Liver (tissue), 9 donors: ENCODE measurements around the gene DNAJB11. TPM values are rescaled to one million over a fixed set of nuclear protein-coding genes. Genes with fewer than 3 reads are reported as not detected.

Experiments
- DNase-seq: peaks from one replicate; pipeline ENCODE4 v3.0.0-alpha.2; 2017; ENCODE audit warnings: low spot score
- H3K27ac ChIP-seq, 2 donors: one replicate each; pipeline ENCODE4 v1.7.0; 2013; ENCODE audit warnings: inconsistent platforms in 2 of 2, low read length in 2 of 2, control low read depth in 1 of 2, low read depth in 1 of 2, mild to moderate bottlenecking in 1 of 2
- H3K27me3 ChIP-seq, 4 donors: one replicate each; pipeline versions ENCODE4 v1.6.1 to v1.7.0; 2013; ENCODE audit warnings: low read length in 3 of 4, inconsistent platforms in 1 of 4, mild to moderate bottlenecking in 1 of 4, moderate library complexity in 1 of 4; ENCODE audit not compliant: control insufficient read depth in 4 of 4, insufficient read depth in 4 of 4
- H3K36me3 ChIP-seq, 4 donors: one replicate each; pipeline versions ENCODE4 v1.6.1 to v1.7.0; 2013; ENCODE audit warnings: low read length in 3 of 4, mild to moderate bottlenecking in 3 of 4, low read depth in 1 of 4, moderate library complexity in 1 of 4; ENCODE audit not compliant: control insufficient read depth in 4 of 4, insufficient read depth in 3 of 4
- H3K4me1 ChIP-seq, 4 donors: one replicate each; pipeline versions ENCODE4 v1.6.1 to v1.7.0; 2013; ENCODE audit warnings: low read length in 3 of 4, mild to moderate bottlenecking in 3 of 4, moderate library complexity in 1 of 4; ENCODE audit not compliant: control insufficient read depth in 4 of 4, insufficient read depth in 4 of 4
- H3K4me3 ChIP-seq, 3 donors: one replicate each; pipeline versions ENCODE4 v1.6.1 to v1.7.0; 2013; ENCODE audit warnings: low read length in 3 of 3, control low read depth in 1 of 3, low read depth in 1 of 3, mild to moderate bottlenecking in 1 of 3
- H3K9ac ChIP-seq, 2 donors: one replicate each; pipeline ENCODE4 v1.7.0; 2013; ENCODE audit warnings: low read length in 2 of 2, mild to moderate bottlenecking in 2 of 2, moderate library complexity in 2 of 2, control low read depth in 1 of 2, low read depth in 1 of 2
- H3K9me3 ChIP-seq, 4 donors: one replicate each; pipeline versions ENCODE4 v1.6.1 to v1.7.0; 2013; ENCODE audit warnings: low read length in 3 of 4; ENCODE audit not compliant: control insufficient read depth in 4 of 4
- ATF3 ChIP-seq: IDR thresholded peaks from 2 replicates; pipeline ENCODE4 v1.6.1; 2016; ENCODE audit warnings: antibody characterized with exemption
- CTCF ChIP-seq: fragments of 150-350 bp; IDR thresholded peaks from 2 replicates; pipeline ENCODE4 v1.5.1; 2017; ENCODE audit warnings: improper control_type of control experiment, low read depth, low read length; ENCODE audit not compliant: missing input control
- EGR1 ChIP-seq, 2 donors: IDR thresholded peaks; 2 replicates each; pipeline ENCODE4 v1.6.1; 2016 to 2018; ENCODE audit warnings: antibody characterized with exemption in 2 of 2, low read depth in 2 of 2
- FOXA1 ChIP-seq: IDR thresholded peaks from 2 replicates; pipeline ENCODE4 v1.6.1; 2016; ENCODE audit warnings: antibody characterized with exemption
- FOXA2 ChIP-seq: IDR thresholded peaks from 2 replicates; pipeline ENCODE4 v1.6.1; 2016; ENCODE audit warnings: antibody characterized with exemption
- GABPA ChIP-seq, 2 donors: IDR thresholded peaks in 1 of 2; conservative IDR thresholded peaks in 1 of 2; 2 replicates each; pipeline ENCODE4 v1.6.1; 2016; ENCODE audit warnings: antibody characterized with exemption in 2 of 2, mild to moderate bottlenecking in 1 of 2, moderate library complexity in 1 of 2
- HNF4A ChIP-seq, 2 donors: conservative IDR thresholded peaks; 2 replicates each; pipeline ENCODE4 v1.6.1; 2016; ENCODE audit warnings: antibody characterized with exemption in 2 of 2, mild to moderate bottlenecking in 2 of 2
- HNF4G ChIP-seq: IDR thresholded peaks from 2 replicates; pipeline ENCODE4 v1.6.1; 2016; ENCODE audit warnings: antibody characterized with exemption
- JUND ChIP-seq, 2 donors: IDR thresholded peaks; 2 replicates each; pipeline ENCODE4 v1.6.1; 2016; ENCODE audit warnings: antibody characterized with exemption in 2 of 2
- MAX ChIP-seq: IDR thresholded peaks from 2 replicates; pipeline ENCODE4 v1.6.1; 2016; ENCODE audit warnings: antibody characterized with exemption
- NR2F2 ChIP-seq: IDR thresholded peaks from 2 replicates; pipeline ENCODE4 v1.6.1; 2016; ENCODE audit warnings: antibody characterized with exemption
- RAD21 ChIP-seq, 2 donors: IDR thresholded peaks; 2 replicates each; pipeline ENCODE4 v1.6.1; 2016; ENCODE audit warnings: antibody characterized with exemption in 2 of 2, mild to moderate bottlenecking in 2 of 2
- REST ChIP-seq: IDR thresholded peaks from 2 replicates; pipeline ENCODE4 v1.6.1; 2016; ENCODE audit warnings: antibody characterized with exemption, mild to moderate bottlenecking
- RXRA ChIP-seq, 2 donors: IDR thresholded peaks; 2 replicates each; pipeline ENCODE4 v1.6.1; 2017 to 2018; ENCODE audit warnings: antibody characterized with exemption in 2 of 2, mild to moderate bottlenecking in 1 of 2
- SP1 ChIP-seq: IDR thresholded peaks from 2 replicates; pipeline ENCODE4 v1.6.1; 2018; ENCODE audit warnings: antibody characterized with exemption, mild to moderate bottlenecking
- TAF1 ChIP-seq: conservative IDR thresholded peaks from 2 replicates; pipeline ENCODE4 v1.6.1; 2016; ENCODE audit warnings: antibody characterized with exemption, mild to moderate bottlenecking
- YY1 ChIP-seq: IDR thresholded peaks from 2 replicates; pipeline ENCODE4 v1.6.1; 2016; ENCODE audit warnings: antibody characterized with exemption, mild to moderate bottlenecking
- ZBTB33 ChIP-seq: IDR thresholded peaks from 2 replicates; pipeline ENCODE4 v1.6.1; 2016; ENCODE audit warnings: antibody characterized with exemption
- WGBS: extraction: QIAGEN DNeasy Blood & Tissue Kit; methylation state at CpG from one replicate; pipeline ENCODE4 v1.1.7; 2013; 5-methylcytosine and 5-hydroxymethylcytosine counted together
- polyA plus RNA-seq, 2 donors: library from polyadenylated mRNA; stranded (reverse) in 1 of 2; unstranded in 1 of 2; fragments of 200-250 nt in 1 of 2; fragments of >200 nt in 1 of 2; fragmentation: Nextera tagmentation in 1 of 2; extraction: Ambion mirVana in 1 of 2; gene quantifications; one replicate each; pipeline versions ENCODE4 v1.2.1 to v1.2.3, GENCODE V29; 2013 to 2015
- total RNA-seq, 2 donors: library from RNA; depleted of rRNA; stranded (reverse); fragments of >200 nt; gene quantifications; one replicate each; pipeline ENCODE4 v1.2.3, GENCODE V29; 2014
- donor health status: healthy.
- donor health status: healthy.
- donor health status: healthy.
- donor health status: healthy.
- donor health status: healthy.

Gene DNAJB11
- total and polyA plus RNA-seq, 4 donors: 30.2 to 101 (median 56.0) TPM

GRCh38 chr3:186569779-186570095 lies 783 bp upstream of the DNAJB11 start:
- Histone ChIP-seq H3K9me3 (no peaks in the 10 kb centered on the region), H3K27ac (peak overlapping the region; percentile 73 to 79), H3K27me3 (no peaks in the 10 kb centered on the region), H3K36me3 (peaks cover 2 to 15% (median 6%) of the 10 kb centered on the region in 4 donors), H3K9ac (peak overlapping the region; percentile 70 to 85), H3K4me1 (peaks cover 0 to 40% (median 30%) of the 10 kb centered on the region in 4 donors), H3K4me3 (peak overlapping the region; percentile 44 to 75 (median 67))
- WGBS: 7% methylated on average over 7 of the region's 7 CpGs
- TF ChIP-seq JUND (IDR thresholded peaks at IDR 0.05): no peak
- TF ChIP-seq CTCF: no peak
- TF ChIP-seq RAD21 (IDR thresholded peaks at IDR 0.05): no peak
- TF ChIP-seq REST: no peak
- no peak for DNase-seq

GRCh38 chr3:186570941-186571643 lies 572 bp downstream of the DNAJB11 start:
- Histone ChIP-seq H3K27ac (peak overlapping the region; percentile 79 to 93), H3K27me3 (no peaks in the 10 kb centered on the region), H3K4me1 (peaks cover 0 to 37% (median 30%) of the 10 kb centered on the region in 4 donors), H3K4me3 (peak overlapping the region; percentile 77 to 97 (median 97)), H3K9ac (peak overlapping the region; percentile 43 to 87), H3K9me3 (no peaks in the 10 kb centered on the region), H3K36me3 (peaks cover 2 to 26% (median 15%) of the 10 kb centered on the region in 4 donors)
- 4% methylated on average over 21 of the region's 21 CpGs for WGBS
- no peak for DNase-seq
- TF ChIP-seq ZBTB33: no peak
- TF ChIP-seq REST: no peak
- TF ChIP-seq MAX: no peak
- no peak for TF ChIP-seq HNF4G
- TF ChIP-seq SP1: no peak
- no peak for TF ChIP-seq TAF1
- no peak for TF ChIP-seq CTCF
- TF ChIP-seq JUND (IDR thresholded peaks at IDR 0.05): no peak
- TF ChIP-seq FOXA1: no peak
- TF ChIP-seq ATF3: no peak
- TF ChIP-seq FOXA2: no peak
- TF ChIP-seq NR2F2: no peak
- no peak for TF ChIP-seq RXRA (IDR thresholded peaks at IDR 0.05)
- no peak for TF ChIP-seq HNF4A (conservative IDR thresholded peaks at IDR 0.05)
- TF ChIP-seq YY1: no peak
- TF ChIP-seq RAD21 (IDR thresholded peaks at IDR 0.05): no peak
- no peak for TF ChIP-seq EGR1 (IDR thresholded peaks at IDR 0.05; ENCODE audit: low read depth in 2 of 2)
- TF ChIP-seq GABPA (IDR thresholded peaks at IDR 0.05 in 1 of 2, conservative IDR thresholded peaks at IDR 0.05 in 1 of 2): no peak
